Spleen (tissue), 3 donors: Measurements from ENCODE around the gene SLC1A3.
"Not testable (repeated sequence)": the region's sequence is repeated elsewhere in the genome, so short reads cannot be mapped to it uniquely, and the experiment has no call there.

Experiments used
- POLR2A ChIP-seq, 3 donors: fragments of 450-650 bp; IDR thresholded peaks; one replicate each; pipeline ENCODE4 v1.5.1; 2017; ENCODE audit warnings: antibody characterized with exemption in 3 of 3, mild to moderate bottlenecking in 1 of 3
- POLR2AphosphoS5 ChIP-seq, 3 donors: sonication (generic); formaldehyde crosslinking; IDR thresholded peaks; one replicate each; pipeline ENCODE4 v1.5.1; 2017; ENCODE audit warnings: antibody characterized with exemption in 3 of 3

DNA sequence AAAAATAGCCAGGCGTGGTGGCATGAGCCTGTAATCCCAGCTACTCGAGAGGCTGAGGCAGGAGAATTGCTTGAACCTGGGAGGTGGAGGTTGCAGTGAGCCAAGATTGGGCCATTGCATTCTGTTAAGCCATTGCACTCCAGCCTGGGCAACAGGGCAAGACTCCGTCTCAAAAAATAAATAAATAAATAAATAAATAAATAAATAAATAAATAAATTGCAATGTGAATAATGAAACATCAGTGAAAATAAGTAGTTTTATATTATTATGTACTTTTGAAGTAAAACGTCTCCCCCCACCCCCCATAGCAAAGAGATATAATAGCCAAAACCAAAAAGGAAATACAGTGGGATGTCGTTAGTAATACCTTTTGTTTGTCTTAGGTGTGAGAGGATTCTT lies 37.4 kb downstream of the SLC1A3 start:
- TF ChIP-seq POLR2AphosphoS5, POLR2A (IDR thresholded peaks at IDR 0.05): not testable (repeated sequence)
